Testis (tissue), 3 donors: Measurements from ENCODE around the gene RAPSN. TPM values are rescaled to one million over a fixed set of nuclear protein-coding genes. Genes with fewer than 3 reads are reported as not detected.

Source experiments
- DNase-seq: peaks from one replicate; pipeline ENCODE4 v3.0.0-alpha.2; 2019
- H3K27ac ChIP-seq, 2 donors: fragments of 200-600 bp; sonication (generic); one replicate each; pipeline ENCODE4 v1.5.1; 2019
- H3K27me3 ChIP-seq: fragments of 200-600 bp; sonication (generic); one replicate; pipeline ENCODE4 v1.5.1; 2019
- H3K36me3 ChIP-seq: fragments of 200-600 bp; sonication (generic); one replicate; pipeline ENCODE4 v1.5.1; 2017; ENCODE audit warnings: low read depth; ENCODE audit errors: missing control alignments
- H3K4me1 ChIP-seq: fragments of 200-600 bp; sonication (generic); one replicate; pipeline ENCODE4 v1.5.1; 2019
- H3K4me3 ChIP-seq, 2 donors: fragments of 200-600 bp; sonication (generic); one replicate each; pipeline ENCODE4 v1.5.1; 2017 to 2019
- H3K9me3 ChIP-seq: fragments of 200-600 bp; sonication (generic); one replicate; pipeline ENCODE4 v1.5.1; 2017
- POLR2A ChIP-seq: fragments of 450-650 bp; IDR thresholded peaks from one replicate; pipeline ENCODE4 v1.6.1; 2017; ENCODE audit warnings: antibody characterized with exemption, mild to moderate bottlenecking, moderate library complexity
- WGBS, 2 donors: methylation state at CpG; one replicate each; pipeline ENCODE4 v1.1.5; 2018; 5-methylcytosine and 5-hydroxymethylcytosine counted together
- intact Hi-C: fragments of 100-400 bp; cut with DNase I; formaldehyde crosslinking; loops from one replicate; pipeline ENCODE4 v1.15.1; 2023; ENCODE audit warnings: low total_unique reads
- polyA plus RNA-seq: library from polyadenylated mRNA; stranded (reverse); fragments of 350-450 nt; fragmentation: Illumina TruSeq; extraction: RNeasy Lipid Tissue Mini Kit (QIAGEN cat#74804); gene quantifications from one replicate; pipeline ENCODE4 v1.2.3, GENCODE V29; 2014; ENCODE audit warnings: low read depth, low replicate concordance; ENCODE audit not compliant: insufficient read depth
- total RNA-seq, 2 donors: library from RNA; depleted of rRNA; stranded (reverse); fragments of >200 nt; gene quantifications; one replicate each; pipeline ENCODE4 v1.2.3, GENCODE V29; 2016
- TF ChIP-seq, protein P1 (sequence below), 3 experiments: fragments of 450-650 bp in 2 of 3; fragments of 200-600 bp in 1 of 3; sonication (generic) in 1 of 3; IDR thresholded peaks; one replicate each; pipeline ENCODE4 v1.5.1; 2016 to 2019; ENCODE audit warnings: antibody characterized with exemption in 3 of 3, mild to moderate bottlenecking in 2 of 3, moderate library complexity in 1 of 3

RAPSN gene
- total and polyA plus RNA-seq, 3 donors from 2014 or later, result 0.19 to 0.65 (median 0.63) TPM

DNA sequence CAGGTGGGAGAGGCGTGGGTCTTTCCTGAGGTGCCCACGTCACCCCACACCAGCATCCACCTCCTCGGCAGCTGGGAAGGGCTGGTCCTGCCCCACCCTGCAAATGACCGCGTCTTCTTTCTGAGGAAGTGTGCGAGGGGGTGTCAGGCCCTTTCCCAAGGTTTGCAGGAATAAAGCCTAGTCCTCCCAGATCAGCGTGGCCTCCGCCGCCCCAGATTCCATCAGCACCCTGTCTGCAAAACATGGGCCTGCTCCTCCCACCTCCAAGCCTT lies 55.0 kb downstream of the RAPSN start:
- TF ChIP-seq, protein P1, sequence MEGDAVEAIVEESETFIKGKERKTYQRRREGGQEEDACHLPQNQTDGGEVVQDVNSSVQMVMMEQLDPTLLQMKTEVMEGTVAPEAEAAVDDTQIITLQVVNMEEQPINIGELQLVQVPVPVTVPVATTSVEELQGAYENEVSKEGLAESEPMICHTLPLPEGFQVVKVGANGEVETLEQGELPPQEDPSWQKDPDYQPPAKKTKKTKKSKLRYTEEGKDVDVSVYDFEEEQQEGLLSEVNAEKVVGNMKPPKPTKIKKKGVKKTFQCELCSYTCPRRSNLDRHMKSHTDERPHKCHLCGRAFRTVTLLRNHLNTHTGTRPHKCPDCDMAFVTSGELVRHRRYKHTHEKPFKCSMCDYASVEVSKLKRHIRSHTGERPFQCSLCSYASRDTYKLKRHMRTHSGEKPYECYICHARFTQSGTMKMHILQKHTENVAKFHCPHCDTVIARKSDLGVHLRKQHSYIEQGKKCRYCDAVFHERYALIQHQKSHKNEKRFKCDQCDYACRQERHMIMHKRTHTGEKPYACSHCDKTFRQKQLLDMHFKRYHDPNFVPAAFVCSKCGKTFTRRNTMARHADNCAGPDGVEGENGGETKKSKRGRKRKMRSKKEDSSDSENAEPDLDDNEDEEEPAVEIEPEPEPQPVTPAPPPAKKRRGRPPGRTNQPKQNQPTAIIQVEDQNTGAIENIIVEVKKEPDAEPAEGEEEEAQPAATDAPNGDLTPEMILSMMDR (IDR thresholded peaks at IDR 0.05), result no peak
- no peak for TF ChIP-seq POLR2A
- DNase-seq, result no peak
- Histone ChIP-seq H3K9me3 (no peaks in the 10 kb centered on the region), H3K36me3 (no peaks in the 10 kb centered on the region), H3K4me3 (no peak overlapping the region), H3K4me1 (no peaks in the 10 kb centered on the region), H3K27me3 (no peaks in the 10 kb centered on the region), H3K27ac (peak overlapping the region in 1 of 2 donors; percentile 80)
- 80 to 90% methylated on average over 3 to 9 of the region's 9 CpGs for WGBS, 2 donors
- intact Hi-C loops, result no loop called here

DNA sequence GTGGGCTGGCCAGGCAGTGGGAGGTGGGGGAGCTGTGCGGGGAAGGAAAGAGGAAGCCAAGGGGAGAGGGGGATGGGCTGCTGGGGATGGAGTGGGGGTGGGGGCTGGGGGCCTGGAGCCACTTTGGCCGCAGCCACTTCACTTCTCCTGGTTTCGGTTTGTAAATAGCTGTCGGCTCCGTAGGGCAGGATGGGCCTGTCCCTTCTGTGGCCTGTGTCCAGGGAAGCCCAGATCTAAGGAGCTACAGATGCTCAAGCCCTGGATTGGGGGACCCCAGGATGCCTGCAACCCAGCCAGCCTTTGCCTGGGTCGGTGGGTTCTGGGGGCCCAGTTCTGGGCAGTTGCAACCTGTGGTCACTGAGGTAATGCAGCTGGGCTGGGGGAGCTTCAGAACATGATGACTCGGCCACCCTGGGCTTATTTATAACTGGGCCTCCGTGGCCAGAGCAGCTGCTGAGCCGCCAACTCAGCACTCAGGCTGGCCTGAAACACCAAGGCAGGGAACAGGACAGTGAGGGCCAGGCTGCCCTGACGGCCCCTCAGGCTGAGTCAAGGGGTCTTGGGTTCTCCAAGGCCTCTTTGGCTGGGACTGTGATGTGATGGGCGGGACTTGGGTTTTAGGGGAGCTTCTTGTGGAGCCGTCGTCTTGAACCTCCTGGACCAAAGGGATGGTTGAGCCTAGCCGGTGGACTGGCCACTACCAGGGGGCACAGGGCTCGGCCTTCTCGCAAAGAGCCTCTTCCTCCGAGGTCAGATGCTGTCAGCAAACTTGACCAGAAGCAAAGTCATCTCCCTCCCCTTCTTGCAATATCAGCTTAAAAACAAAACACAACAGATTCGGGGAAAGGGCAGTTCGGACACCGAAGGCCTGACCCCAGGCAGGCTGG lies 55.5 kb downstream of the RAPSN start:
- H3K4me1 ChIP-seq, result no peaks in the 10 kb centered on the region
- H3K36me3 ChIP-seq, result no peaks in the 10 kb centered on the region
- peak overlapping the region in 1 of 2 donors; percentile 80 for H3K27ac ChIP-seq
- DNase-seq, result peak; percentile 33
- H3K9me3 ChIP-seq, result no peaks in the 10 kb centered on the region
- 65 to 77% methylated on average over 16 to 18 of the region's 20 CpGs for WGBS, 2 donors
- TF ChIP-seq, protein P1 (IDR thresholded peaks at IDR 0.05), result no peak
- TF ChIP-seq POLR2A, result no peak
- H3K4me3 ChIP-seq, result no peak overlapping the region
- no peaks in the 10 kb centered on the region for H3K27me3 ChIP-seq
- intact Hi-C loops, result no loop called here

DNA sequence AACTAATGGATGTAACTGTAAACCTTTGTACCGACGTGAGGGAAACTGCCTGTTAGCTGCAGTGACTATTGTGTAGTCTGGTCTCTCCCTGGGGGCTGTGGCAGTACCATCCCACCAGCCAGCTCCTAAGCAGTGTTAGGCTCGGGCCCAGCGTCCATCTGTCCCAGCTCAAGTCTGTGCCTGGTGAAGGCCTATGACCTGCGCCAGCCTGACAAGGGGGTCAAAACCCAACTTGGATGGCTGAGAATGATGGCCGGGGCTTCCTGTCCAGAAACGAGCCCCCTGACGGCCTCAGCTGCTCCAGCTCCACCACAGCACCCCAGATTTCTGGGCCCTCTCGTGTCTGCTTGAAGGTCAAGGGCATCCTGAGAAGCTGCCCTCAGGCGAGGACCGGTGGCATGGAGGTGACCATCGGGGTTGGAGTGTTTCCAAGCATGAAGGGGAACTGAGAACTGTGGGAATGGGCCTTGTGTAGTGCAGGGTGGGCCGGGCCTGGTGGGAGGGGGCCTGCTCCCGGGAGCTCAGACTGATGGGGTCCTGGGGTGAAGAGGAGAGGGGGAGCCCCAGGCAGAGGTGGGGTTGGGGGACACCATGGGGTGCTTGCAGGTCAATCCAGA lies 56.3 kb downstream of the RAPSN start:
- TF ChIP-seq POLR2A, result no peak
- TF ChIP-seq, protein P1 (IDR thresholded peaks at IDR 0.05), result no peak
- Histone ChIP-seq H3K9me3 (no peaks in the 10 kb centered on the region), H3K27me3 (no peaks in the 10 kb centered on the region), H3K4me3 (no peak overlapping the region), H3K4me1 (no peaks in the 10 kb centered on the region), H3K36me3 (no peaks in the 10 kb centered on the region), H3K27ac (no peak overlapping the region)
- DNase-seq, result no peak
- WGBS, 2 donors, result 89 to 93% methylated on average over 12 to 14 of the region's 14 CpGs
- intact Hi-C loops, result no loop called here

DNA sequence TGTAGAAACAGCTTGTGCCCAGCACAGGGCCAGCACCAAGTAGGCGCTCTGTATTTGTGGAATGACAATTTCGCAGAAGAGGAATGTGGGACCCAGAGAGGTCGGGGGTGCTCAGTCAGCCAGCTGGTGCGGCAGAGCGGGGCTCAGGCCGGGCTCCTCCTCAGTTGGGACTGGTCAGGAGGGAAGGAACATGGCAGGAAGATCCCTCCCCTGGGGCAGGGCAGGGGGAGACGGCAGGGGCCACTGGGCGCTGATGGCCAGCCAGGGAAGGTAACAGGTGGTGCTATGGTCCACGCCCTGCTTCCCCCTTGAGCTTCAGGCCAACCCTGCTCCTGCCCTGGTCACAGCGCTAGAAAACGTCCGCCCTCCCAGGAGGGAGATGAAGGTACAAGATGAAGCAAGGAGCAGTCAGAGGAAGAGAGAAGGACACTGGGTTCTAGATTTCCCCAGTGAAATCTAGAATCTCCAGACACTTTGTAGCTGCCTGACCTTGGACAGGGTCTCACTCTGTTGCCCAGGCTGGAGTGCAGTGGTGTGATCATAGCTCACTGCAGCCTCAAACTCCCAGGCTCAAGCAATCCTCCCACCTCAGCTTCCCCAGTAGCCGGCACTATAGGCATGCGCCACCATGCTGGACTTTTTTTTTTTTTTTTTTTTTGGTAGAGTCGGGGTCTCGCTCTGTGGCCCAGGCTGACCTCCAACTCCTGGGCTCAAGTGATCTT lies 57.1 kb downstream of the RAPSN start:
- no peak overlapping the region for H3K4me3 ChIP-seq
- H3K27me3 ChIP-seq, result no peaks in the 10 kb centered on the region
- no peak for TF ChIP-seq POLR2A
- TF ChIP-seq, protein P1 (IDR thresholded peaks at IDR 0.05), result no peak
- no peak for DNase-seq
- intact Hi-C loops, result no loop called here
- H3K4me1 ChIP-seq, result no peaks in the 10 kb centered on the region
- H3K27ac ChIP-seq, result peak overlapping the region in 1 of 2 donors; percentile 41
- 90% methylated on average over 15 to 16 of the region's 16 CpGs for WGBS, 2 donors
- no peaks in the 10 kb centered on the region for H3K36me3 ChIP-seq
- H3K9me3 ChIP-seq, result no peaks in the 10 kb centered on the region
